Endothelial cell (in vitro differentiated cells): ENCODE data around the gene MRPS9. TPM values are rescaled to one million over a fixed set of nuclear protein-coding genes. Genes with fewer than 3 reads are reported as not detected.

Experiments
- DNase-seq: peaks from one replicate; pipeline ENCODE4 v3.0.0; 2021; ENCODE audit warnings: low spot score
- H3K27ac Mint-ChIP-seq: one replicate; pipeline ENCODE4 v1.8.0; 2021; ENCODE audit warnings: mixed read lengths, inconsistent platforms; ENCODE audit not compliant: unreplicated experiment
- H3K27me3 Mint-ChIP-seq: one replicate; pipeline ENCODE4 v1.8.0; 2021; ENCODE audit warnings: mild to moderate bottlenecking, moderate library complexity, mixed read lengths, inconsistent platforms; ENCODE audit not compliant: unreplicated experiment
- H3K36me3 Mint-ChIP-seq: one replicate; pipeline ENCODE4 v1.8.0; 2021; ENCODE audit warnings: mild to moderate bottlenecking, low read depth, mixed read lengths, inconsistent platforms; ENCODE audit not compliant: unreplicated experiment
- H3K4me1 Mint-ChIP-seq: one replicate; pipeline ENCODE4 v1.8.0; 2021; ENCODE audit warnings: mild to moderate bottlenecking, mixed read lengths, inconsistent platforms; ENCODE audit not compliant: unreplicated experiment
- H3K4me3 Mint-ChIP-seq: one replicate; pipeline ENCODE4 v1.8.0; 2021; ENCODE audit warnings: mild to moderate bottlenecking, mixed read lengths, inconsistent platforms; ENCODE audit not compliant: unreplicated experiment
- H3K9me3 Mint-ChIP-seq: one replicate; pipeline ENCODE4 v1.8.0; 2021; ENCODE audit warnings: mixed read lengths, inconsistent platforms; ENCODE audit not compliant: unreplicated experiment
- total RNA-seq: library from RNA; stranded (reverse); fragmentation: NEBNext Ultra II Directional; extraction: Animal tissue kit (Norgen Biotek cat#: 25700); gene quantifications from one replicate; pipeline ENCODE4 v1.2.1, GENCODE V29; 2021; ENCODE audit not compliant: unreplicated experiment
- TF ChIP-seq, protein P1 (sequence below): fragments of 200-600 bp; sonication (generic); IDR thresholded peaks from one replicate; pipeline ENCODE4 v1.5.0; 2021; ENCODE audit warnings: antibody characterized with exemption; ENCODE audit not compliant: unreplicated experiment

Gene MRPS9
- total RNA-seq, 1 donor from 2014 or later: 27.3 TPM

DNA sequence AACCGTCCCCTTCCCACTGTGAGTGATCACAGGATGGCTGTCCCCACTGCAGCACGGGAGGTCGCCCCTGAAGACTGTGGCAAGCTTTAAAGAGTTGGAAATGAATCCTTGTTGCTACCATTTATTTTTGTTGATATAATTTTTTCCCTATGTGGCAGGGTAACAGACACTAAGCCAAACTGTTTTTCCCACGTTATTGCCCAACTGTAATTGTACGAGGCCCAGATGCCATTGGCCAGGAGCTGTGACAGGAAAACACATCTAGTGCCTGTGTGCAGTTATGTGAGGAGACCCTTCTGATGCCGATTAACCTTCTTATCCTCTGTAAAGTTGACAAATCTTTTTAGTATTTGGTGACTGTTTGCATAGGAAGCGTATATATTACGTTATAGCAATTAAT lies 44.2 kb downstream of the MRPS9 start:
- TF ChIP-seq, protein P1, sequence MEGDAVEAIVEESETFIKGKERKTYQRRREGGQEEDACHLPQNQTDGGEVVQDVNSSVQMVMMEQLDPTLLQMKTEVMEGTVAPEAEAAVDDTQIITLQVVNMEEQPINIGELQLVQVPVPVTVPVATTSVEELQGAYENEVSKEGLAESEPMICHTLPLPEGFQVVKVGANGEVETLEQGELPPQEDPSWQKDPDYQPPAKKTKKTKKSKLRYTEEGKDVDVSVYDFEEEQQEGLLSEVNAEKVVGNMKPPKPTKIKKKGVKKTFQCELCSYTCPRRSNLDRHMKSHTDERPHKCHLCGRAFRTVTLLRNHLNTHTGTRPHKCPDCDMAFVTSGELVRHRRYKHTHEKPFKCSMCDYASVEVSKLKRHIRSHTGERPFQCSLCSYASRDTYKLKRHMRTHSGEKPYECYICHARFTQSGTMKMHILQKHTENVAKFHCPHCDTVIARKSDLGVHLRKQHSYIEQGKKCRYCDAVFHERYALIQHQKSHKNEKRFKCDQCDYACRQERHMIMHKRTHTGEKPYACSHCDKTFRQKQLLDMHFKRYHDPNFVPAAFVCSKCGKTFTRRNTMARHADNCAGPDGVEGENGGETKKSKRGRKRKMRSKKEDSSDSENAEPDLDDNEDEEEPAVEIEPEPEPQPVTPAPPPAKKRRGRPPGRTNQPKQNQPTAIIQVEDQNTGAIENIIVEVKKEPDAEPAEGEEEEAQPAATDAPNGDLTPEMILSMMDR: no peak
- Mint-ChIP-seq H3K36me3 (no peaks in the 10 kb centered on the region), H3K27ac (no peak overlapping the region), H3K4me1 (peaks cover 1% of the 10 kb centered on the region), H3K9me3 (no peaks in the 10 kb centered on the region), H3K27me3 (no peaks in the 10 kb centered on the region), H3K4me3 (no peak overlapping the region)
- DNase-seq: no peak

DNA sequence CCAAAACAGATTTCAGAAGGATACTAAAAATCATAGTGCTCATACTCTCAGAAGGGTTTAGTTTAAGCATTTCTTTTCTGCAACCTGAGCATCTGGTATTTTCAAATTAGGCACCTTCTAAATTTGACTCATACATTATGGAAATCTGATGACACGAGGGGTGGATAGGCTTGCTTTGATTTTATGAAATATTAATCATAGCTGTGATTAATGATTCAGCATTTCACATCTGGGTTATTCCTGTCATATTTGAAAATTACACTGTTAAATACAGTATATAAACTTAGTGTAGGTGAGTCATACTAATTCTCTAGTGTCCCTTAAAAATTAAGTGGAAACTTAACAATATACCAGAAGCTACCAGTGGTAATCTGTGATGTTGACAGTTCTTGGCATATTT lies 47.7 kb downstream of the MRPS9 start:
- H3K27ac Mint-ChIP-seq: no peak overlapping the region
- H3K27me3 Mint-ChIP-seq: no peaks in the 10 kb centered on the region
- H3K4me1 Mint-ChIP-seq: peaks cover 9% of the 10 kb centered on the region
- H3K36me3 Mint-ChIP-seq: no peaks in the 10 kb centered on the region
- no peak for DNase-seq
- no peaks in the 10 kb centered on the region for H3K9me3 Mint-ChIP-seq
- TF ChIP-seq, protein P1: no peak
- no peak overlapping the region for H3K4me3 Mint-ChIP-seq

DNA sequence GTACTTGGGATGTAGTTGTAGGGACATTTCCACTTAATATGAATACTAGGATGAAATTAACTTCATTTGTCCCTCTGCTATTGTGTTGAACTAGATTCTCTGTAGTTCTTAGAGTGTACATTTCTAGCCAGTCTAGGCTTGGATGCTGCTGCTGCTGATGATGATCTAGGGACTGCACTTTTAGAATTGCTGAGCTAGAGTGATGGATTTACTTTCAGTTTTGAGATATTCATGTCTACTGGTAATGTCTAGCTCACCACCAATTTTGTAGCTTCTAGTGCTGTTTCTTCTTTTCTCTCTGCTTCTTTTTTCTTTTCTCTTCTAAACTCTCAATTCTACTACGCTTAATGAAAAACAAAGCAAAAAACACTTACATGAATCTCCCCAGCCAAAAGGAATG lies 49.4 kb downstream of the MRPS9 start:
- Mint-ChIP-seq H3K4me3 (no peak overlapping the region), H3K9me3 (no peaks in the 10 kb centered on the region), H3K27ac (no peak overlapping the region), H3K36me3 (no peaks in the 10 kb centered on the region), H3K27me3 (no peaks in the 10 kb centered on the region), H3K4me1 (peaks cover 9% of the 10 kb centered on the region)
- TF ChIP-seq, protein P1: no peak
- no peak for DNase-seq

DNA sequence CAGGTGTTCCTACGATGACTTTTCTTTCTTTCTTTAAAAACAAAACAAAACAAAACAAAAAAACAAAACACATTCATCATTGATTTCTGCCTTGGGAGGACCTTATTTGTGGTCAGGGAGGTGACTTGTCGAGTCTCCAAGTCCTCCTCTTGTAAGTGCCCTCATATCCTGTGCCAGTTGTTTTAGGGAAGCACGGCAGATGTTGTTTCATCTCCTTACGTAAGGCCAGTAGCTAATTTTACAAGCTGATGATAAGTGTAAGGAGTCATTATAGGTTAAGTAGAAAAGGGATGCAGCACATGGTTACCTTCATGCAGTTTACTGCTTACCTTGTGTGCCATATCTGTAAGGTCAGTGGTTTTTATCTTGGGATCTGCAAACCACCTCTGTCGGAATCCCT lies 52.2 kb downstream of the MRPS9 start:
- TF ChIP-seq, protein P1: no peak
- no peak overlapping the region for H3K4me3 Mint-ChIP-seq

DNA sequence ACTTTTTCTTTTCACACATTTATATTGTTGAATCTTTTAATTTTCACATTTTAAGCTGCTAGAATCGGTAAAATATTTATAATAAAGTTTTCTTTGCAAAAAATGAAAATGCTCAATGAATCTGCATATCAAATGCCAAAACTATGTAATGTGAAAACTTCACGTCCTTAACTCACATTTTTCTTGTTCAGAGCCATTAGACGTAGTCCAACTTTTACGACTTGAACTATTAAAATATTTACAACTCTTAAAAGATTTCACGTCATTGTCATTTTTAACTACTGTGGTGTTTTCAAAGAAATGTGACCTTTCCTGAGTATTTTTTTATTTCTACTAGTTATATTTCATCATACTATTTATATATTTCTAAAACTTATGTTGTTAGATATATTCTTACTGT lies 54.9 kb downstream of the MRPS9 start:
- Mint-ChIP-seq H3K27ac (no peak overlapping the region), H3K4me1 (peaks cover under 1% of the 10 kb centered on the region), H3K4me3 (no peak overlapping the region), H3K27me3 (no peaks in the 10 kb centered on the region), H3K9me3 (no peaks in the 10 kb centered on the region), H3K36me3 (no peaks in the 10 kb centered on the region)
- TF ChIP-seq, protein P1: no peak
- DNase-seq: no peak

More for the DNA sequence above, 52.2 kb downstream of the MRPS9 start:
- no peaks in the 10 kb centered on the region for H3K36me3 Mint-ChIP-seq
- no peak for DNase-seq
- no peaks in the 10 kb centered on the region for H3K9me3 Mint-ChIP-seq
- peaks cover 9% of the 10 kb centered on the region for H3K4me1 Mint-ChIP-seq
- no peaks in the 10 kb centered on the region for H3K27me3 Mint-ChIP-seq
- H3K27ac Mint-ChIP-seq: no peak overlapping the region
